ENCODE results near the gene ARMC7. TPM values are rescaled to one million over a fixed set of nuclear protein-coding genes. Genes with fewer than 3 reads are reported as not detected.

Gene ARMC7
- total and polyA plus RNA-seq, 2 of the 4 experiments (the other 2 are of a cell fraction), result 1.8 to 6.9 TPM

DNA sequence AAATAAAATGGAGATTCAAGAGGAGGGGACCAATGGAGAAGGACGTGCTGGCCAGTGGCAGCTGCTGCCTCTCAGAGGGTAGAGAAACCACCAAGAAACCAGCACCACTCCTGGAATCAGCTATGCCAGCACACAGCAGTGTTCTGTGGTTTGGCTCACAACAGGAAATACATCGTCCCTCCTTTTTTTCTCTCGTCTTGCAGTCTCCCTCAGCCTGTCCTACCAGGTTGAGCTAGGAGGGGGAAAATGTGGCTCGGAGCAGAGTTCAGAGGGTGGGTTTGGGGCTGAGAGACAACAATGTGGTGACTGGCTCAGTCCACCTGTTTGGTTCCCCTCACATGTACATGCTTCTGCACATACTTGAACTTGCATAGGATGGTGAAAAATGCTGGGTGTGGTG, 41.9 kb upstream of the ARMC7 start:
- ChIA-PET POLR2A (ENCODE audit: unreplicated experiment) (no interaction called here), CTCF (interaction anchor here (0.6 kb wide), 1 partner anchor 46 kb away, joined by 3 read pairs; no protein-coding TSS in a partner anchor)
- H3K9me1 ChIP-seq (ENCODE audit: insufficient read depth, low read length), result 0 out of 2 replicates have a peak, but pooled peaks cover 3% of the 10 kb centered on the region
- TF ChIP-seq FOS (IDR thresholded peaks at IDR 0.05; ENCODE audit: low read depth, low read length), result no peak
- no peak for TF ChIP-seq POLR2A (IDR thresholded peaks at IDR 0.05; ENCODE audit: low read depth, low read length)
- no peak for TF ChIP-seq CHD1 (IDR thresholded peaks at IDR 0.05; ENCODE audit: low read depth, low read length)
- TF ChIP-seq SMC3 (IDR thresholded peaks at IDR 0.05; ENCODE audit: low read depth, low read length), result no peak
- TF ChIP-seq, protein P1, sequence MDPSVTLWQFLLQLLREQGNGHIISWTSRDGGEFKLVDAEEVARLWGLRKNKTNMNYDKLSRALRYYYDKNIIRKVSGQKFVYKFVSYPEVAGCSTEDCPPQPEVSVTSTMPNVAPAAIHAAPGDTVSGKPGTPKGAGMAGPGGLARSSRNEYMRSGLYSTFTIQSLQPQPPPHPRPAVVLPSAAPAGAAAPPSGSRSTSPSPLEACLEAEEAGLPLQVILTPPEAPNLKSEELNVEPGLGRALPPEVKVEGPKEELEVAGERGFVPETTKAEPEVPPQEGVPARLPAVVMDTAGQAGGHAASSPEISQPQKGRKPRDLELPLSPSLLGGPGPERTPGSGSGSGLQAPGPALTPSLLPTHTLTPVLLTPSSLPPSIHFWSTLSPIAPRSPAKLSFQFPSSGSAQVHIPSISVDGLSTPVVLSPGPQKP (IDR thresholded peaks at IDR 0.05; ENCODE audit: borderline replicate concordance, low read depth, low read length), result no peak
- no peak for TF ChIP-seq RCOR1 (IDR thresholded peaks at IDR 0.05; ENCODE audit: insufficient replicate concordance, low read length)
- no peak for TF ChIP-seq MAFK (IDR thresholded peaks at IDR 0.05; ENCODE audit: low read depth, low read length)
- TF ChIP-seq USF2 (IDR thresholded peaks at IDR 0.05; ENCODE audit: low read depth, low read length), result no peak
- TF ChIP-seq CTCF (conservative IDR thresholded peaks at IDR 0.05; ENCODE audit: low read depth, low read length), result no peak
- no peak for TF ChIP-seq BHLHE40 (IDR thresholded peaks at IDR 0.05; ENCODE audit: low read depth, low read length)
- TF ChIP-seq NFE2L2 (IDR thresholded peaks at IDR 0.05; ENCODE audit: low read depth, low read length), result no peak
- TF ChIP-seq RAD21 (IDR thresholded peaks at IDR 0.05; ENCODE audit: low read length), result no peak
- WGBS, 2 experiments (ENCODE audit: extremely low coverage in 2 of 2, insufficient read length in 1 of 2), result no CpG with 5 or more reads among the region's 4 CpGs
- dilution Hi-C loops (cut with HindIII; ENCODE audit: low sequenced_read_pairs, unreplicated experiment), result no loop called here
- H3K9me3 ChIP-seq (ENCODE audit: control insufficient read depth, insufficient read depth, low read length), result no peaks in the 10 kb centered on the region
- no peak overlapping the region for H3K18ac ChIP-seq (ENCODE audit: low read depth, low read length)
- H3K4ac ChIP-seq (ENCODE audit: low read depth, low read length), result no peak overlapping the region
- no peak overlapping the region for H2BK120ac ChIP-seq (ENCODE audit: low read depth, low read length)
- DNase-seq, result no peak
- no peak overlapping the region for H4K91ac ChIP-seq (ENCODE audit: insufficient read depth, low read depth, low read length)
- H2BK5ac ChIP-seq (ENCODE audit: low read depth, low read length, poor library complexity, severe bottlenecking), result no peak overlapping the region
- no peak for ATAC-seq (ENCODE audit: low read depth)
- H2BK15ac ChIP-seq (ENCODE audit: low read depth, low read length), result no peak overlapping the region
- no peak overlapping the region for H3K56ac ChIP-seq (ENCODE audit: extremely low read depth, insufficient read depth, low read length)
- no peak overlapping the region for H3K14ac ChIP-seq (replicated peaks; ENCODE audit: low read depth, low read length)
- no peak overlapping the region for H2AK9ac ChIP-seq (replicated peaks; ENCODE audit: low read depth, low read length, poor library complexity)
- no TSS peak for BruUV-seq (replicated peaks)
- H3K4me1 ChIP-seq (ENCODE audit: control insufficient read depth, insufficient read depth, low read length), result no peaks in the 10 kb centered on the region
- H2AFZ ChIP-seq (replicated peaks; ENCODE audit: low read length, poor library complexity), result no peak overlapping the region
- H3K9ac ChIP-seq (ENCODE audit: low read depth, low read length), result no peak overlapping the region
- no peak overlapping the region for H3K4me3 ChIP-seq (ENCODE audit: insufficient read depth, low read depth, low read length)
- H2AK5ac ChIP-seq (ENCODE audit: low read depth, low read length), result no peak overlapping the region
- no peak overlapping the region for H4K5ac ChIP-seq (ENCODE audit: low read depth, low read length)
- H3K79me1 ChIP-seq (ENCODE audit: low read depth in 1 of 2, low read length in 2 of 2), result peaks cover 3% of the 10 kb centered on the region in 2 experiments; a peak in 2 of 4 replicates
- H3K27ac ChIP-seq (ENCODE audit: insufficient read depth, low read length), result no peak overlapping the region
- no peak overlapping the region for H3K4me2 ChIP-seq (ENCODE audit: low read depth, low read length)
- H3K27me3 ChIP-seq (ENCODE audit: control insufficient read depth, insufficient read depth, low read length), result no peaks in the 10 kb centered on the region
- peaks cover 24% of the 10 kb centered on the region; the same call in 1 of the 2 replicates for H3K36me3 ChIP-seq (ENCODE audit: control insufficient read depth, insufficient read depth, low read length)
- intact Hi-C loops (cut with micrococcal nuclease), result loop anchor here (10.0 kb wide), 1 partner anchor 137 kb away; the partner anchor contains the start of gene NUP85
- no peak overlapping the region for H3K23ac ChIP-seq (ENCODE audit: low read depth, low read length)
- no peak overlapping the region for H4K8ac ChIP-seq (ENCODE audit: low read depth in 2 of 2, low read length in 2 of 2)
- no peak overlapping the region for H2BK20ac ChIP-seq (ENCODE audit: low read depth, low read length)
- no peaks in the 10 kb centered on the region for H4K20me1 ChIP-seq (ENCODE audit: insufficient read depth, low read length)
- in situ Hi-C loops (cut with MboI; ENCODE audit: low sequenced_read_pairs), result loop anchor here (10.0 to 25.0 kb wide), 2 partner anchors 137 to 344 kb away; partner anchors contain the start of genes GRB2 and NUP85
